GM18502 (cell line): Measurements from ENCODE around the gene C14orf132.

Source experiments
- ATAC-seq: cut with Tn5 transposase; IDR thresholded peaks from one replicate; pipeline ENCODE4 v1.9.1; 2021; ENCODE audit warnings: mild to moderate bottlenecking; ENCODE audit not compliant: unreplicated experiment, poor library complexity

Gene C14orf132

DNA sequence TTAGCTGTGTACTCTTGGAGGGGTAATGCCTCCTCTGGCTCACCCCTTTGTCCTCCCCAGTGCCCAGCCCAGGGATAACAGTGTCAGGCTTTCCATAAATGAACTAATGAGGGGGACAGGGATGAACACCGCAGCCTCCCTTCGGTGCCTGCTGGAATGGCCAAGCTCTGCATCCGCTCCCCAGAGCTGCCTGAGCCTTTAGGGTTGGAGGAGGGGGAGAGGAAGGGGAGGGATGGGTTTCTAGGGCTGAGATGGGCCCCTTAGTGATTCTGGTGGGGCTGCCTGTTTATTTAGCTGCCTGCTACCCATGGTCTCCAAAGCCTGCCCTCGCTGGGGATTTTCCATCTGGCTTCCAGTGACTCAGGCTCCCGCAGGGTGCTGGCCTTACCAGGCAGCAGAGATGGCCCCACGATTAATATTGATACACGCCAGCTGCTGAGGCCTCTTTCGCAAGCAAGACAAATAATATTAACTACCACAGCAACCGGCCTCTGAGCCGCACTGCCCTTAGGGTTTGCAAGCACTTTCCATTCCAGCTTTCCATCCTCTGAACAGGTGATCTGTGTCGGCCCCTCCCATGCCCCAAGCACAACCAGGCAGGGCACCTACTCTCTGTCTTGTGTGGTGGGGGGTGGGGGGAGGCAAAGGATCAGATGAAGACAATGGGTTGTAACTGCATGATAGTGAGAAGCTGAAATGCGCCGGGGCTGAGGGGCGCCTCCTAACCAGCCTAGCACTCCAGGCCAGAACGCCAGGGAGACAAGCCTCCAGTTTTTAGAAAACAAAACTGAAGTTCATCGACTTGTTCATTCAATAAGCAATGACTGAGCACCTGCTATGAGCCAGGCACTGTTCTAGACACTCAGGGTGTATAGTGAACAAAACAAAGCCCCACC lies 56.7 kb downstream of the C14orf132 start:
- ATAC-seq, result no peak

DNA sequence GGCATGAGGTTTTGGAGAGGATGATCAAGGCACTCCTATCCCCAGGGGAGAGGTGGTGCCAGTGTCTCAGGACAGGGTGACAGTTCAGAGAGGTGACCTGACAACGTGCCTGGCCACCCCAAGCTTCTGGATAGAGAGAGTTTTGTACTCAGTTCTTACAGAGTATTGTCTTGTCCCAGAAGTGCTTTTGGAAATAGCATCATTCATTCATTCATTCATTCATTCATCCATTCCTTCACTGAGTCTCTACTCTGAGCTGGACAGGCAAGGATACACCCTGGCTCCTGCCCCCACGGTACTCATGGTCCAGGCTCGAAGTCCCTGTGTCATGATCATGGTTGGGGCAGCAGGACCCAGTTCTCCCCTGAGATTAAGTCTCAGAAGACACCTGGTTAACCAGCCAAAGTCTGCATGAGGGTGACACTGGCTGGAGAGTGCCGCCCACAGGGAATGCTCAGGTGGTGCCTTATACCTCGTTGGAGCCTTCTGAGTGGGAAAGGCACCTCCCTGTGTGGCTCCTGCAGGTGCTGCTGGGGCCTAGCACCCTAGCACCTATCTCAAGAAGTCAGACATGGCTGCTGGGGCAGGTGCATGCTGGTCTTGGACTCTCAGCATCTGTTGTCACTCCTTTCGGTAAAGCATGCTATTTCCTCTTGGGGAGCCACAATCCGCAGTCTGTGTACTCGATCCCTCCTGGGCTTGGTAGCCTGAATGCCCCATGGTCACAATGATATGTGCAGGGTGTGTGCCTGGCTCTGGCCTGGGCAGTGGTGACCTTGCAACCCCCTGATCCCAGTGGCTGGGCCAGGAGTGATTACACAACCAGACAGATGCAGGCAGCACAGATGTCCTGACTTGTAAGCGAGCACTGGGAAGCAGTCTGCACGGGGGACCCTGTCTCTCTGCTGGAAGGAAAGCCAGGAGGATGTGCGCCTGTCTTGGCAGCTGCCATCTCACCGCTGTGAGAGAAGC lies 57.8 kb downstream of the C14orf132 start:
- no peak for ATAC-seq

DNA sequence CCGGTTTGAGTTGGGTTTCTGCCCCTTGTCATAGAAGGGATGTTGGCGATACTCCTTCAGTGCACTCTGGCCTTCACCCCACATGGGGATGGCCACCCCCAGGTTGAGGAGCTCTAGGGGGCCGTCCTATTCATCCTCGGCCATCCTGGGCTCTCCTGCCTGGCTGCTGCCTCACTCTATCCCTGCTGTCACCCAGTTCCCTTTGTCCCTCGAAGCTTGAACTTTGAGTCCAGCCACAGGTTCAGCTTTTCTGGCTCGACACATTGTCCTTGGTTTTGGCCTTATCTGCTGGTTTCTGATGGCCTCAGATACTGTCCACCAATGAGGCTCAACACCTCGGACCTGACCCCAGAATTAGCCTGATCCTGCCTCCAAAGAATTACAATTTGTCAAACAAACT lies 58.6 kb downstream of the C14orf132 start:
- no peak for ATAC-seq

DNA sequence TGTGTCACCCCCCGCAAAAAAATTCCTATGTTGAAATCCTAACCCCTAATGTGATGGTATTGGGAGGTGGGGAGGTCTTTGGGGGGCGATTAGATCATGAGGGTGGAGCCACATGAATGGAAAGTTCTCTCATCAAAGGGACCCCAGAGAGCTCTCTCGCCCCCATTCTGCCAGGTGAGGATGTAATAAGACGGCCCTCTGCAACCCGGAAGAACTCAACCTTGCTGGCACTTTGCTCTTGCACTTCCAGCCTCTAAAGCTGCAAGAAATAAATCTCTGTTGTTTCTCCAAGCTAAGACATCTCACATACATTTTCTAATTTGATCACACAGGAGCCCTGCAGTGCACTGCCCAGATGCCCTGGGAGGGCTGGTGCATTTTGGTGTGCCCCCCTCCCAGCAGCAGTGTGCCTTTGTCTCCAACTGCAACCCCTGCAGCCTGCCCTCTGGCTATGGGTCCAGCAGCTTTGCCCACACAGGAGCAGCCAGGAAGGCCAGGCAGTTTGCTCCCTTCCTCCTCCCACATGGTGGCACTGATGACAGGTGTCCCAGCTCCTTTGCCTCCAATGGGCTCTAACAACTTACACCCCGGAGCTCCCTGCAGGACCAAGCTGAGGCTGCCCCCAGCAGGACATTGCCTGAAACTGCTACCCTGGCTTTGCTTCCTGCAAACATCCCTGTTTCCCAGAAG lies 59.3 kb downstream of the C14orf132 start:
- ATAC-seq, result no peak

DNA sequence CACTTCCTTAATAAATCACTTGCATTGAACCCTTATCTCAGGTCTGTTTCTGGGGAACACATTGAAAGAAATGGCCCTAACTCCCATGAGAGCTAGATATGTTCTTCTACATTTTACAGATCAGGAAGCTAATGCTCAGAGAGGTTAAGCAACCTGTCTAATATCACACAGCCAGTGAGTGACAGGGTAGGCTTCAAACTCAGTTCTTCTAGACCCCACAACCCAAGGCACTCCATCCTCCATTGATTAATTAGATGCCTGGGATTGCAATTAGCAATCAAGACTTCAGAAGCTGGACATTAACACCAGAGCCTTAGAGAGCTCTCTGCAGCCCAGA lies 59.8 kb downstream of the C14orf132 start:
- no peak for ATAC-seq

DNA sequence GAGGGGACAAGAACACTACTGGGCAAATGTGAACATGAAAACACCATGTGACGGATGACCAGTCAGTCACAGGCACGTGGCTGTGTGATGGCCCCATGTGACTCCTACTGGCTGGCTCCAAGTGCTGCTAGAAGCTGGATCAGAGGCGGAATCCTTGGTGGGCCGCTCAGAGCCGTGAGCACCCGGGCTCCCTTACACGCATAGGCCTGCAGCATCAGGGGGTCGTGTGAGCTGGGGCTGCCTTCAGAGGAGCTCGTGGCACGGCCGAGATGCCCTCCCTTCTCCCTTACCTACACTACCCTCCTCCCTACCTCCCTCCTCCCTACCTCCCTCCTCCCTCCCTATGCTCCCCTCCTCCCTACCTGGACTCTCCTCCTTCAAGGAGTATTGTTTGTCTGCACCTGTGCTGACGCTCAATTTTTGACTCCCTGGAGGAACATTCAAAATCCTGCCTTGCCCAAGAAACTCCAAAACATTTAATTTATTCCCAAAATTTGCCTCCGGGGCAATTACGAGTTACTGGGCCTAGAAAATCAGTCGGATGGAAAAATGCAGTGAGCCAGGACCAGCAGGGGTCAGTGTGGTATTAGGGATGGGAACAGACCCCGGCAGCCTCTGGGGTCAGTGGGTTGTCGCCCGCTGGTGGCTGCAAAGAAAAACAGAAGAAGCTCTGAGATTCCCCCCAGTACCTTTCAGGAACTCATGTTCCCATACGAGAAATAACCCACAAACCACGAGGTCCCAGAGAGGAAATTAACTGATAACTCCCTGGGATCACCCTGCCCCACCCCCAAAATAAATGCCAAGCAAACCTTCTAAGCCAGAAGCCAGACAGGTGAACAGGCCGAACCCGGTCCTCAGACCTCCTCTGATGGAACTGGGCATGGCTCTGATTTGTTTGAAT lies 61.3 kb downstream of the C14orf132 start:
- ATAC-seq, result peak; percentile 55

DNA sequence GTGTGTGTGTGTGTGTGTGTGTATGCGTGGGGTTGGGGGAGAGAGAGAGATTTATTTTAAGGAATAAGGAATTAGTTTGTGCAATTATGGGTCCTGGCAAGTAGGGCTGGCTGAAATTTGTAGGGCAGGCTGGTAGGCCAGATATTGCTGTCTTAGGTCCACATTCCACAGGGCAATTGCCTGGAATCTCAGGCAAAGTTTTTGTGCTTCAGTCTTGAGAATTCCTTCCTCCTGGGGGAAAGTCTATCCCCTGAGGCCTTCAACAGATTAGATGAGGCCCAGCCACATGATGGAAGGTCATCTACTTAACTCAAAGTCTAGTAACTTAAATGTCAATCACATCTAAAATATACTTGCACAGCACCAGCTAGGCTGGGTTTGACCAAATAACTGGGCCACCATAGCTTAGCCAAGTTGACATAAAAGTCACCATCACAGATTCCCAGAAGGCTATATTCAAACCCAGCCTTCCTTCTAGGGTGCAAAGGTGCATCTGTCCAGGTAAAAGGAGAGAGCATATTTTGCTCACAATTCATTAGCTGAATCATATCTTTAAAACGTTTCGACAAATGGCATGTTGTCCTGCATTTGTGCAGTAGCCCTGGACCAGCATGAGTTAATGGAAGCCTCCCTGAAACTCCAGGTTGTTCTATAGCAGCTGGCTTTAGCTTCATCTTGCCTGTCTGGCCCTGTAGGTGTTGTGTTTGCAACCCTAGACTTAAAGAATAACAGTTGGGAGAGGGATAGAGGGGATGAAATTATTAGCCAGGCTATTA lies 63.1 kb downstream of the C14orf132 start:
- no peak for ATAC-seq

DNA sequence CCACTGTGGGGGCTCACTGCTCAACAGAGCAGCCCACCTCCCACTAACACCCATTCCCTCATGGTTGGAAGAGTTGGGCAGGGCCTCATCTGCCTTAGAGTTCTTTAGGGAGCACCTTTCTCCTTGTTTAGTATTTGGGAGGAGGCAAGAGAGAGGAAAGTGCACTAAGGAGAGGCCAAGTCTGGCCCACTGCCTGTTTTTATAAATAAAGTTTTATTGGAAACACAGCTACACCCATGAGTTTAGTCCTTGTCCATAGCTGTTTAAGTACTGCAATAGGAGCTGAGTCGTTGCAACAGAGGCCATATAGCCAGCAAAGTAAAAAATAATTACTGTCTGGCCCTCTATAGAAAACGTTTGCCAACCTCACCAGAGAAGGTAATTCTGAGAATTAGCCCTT lies 63.9 kb downstream of the C14orf132 start:
- no peak for ATAC-seq

DNA sequence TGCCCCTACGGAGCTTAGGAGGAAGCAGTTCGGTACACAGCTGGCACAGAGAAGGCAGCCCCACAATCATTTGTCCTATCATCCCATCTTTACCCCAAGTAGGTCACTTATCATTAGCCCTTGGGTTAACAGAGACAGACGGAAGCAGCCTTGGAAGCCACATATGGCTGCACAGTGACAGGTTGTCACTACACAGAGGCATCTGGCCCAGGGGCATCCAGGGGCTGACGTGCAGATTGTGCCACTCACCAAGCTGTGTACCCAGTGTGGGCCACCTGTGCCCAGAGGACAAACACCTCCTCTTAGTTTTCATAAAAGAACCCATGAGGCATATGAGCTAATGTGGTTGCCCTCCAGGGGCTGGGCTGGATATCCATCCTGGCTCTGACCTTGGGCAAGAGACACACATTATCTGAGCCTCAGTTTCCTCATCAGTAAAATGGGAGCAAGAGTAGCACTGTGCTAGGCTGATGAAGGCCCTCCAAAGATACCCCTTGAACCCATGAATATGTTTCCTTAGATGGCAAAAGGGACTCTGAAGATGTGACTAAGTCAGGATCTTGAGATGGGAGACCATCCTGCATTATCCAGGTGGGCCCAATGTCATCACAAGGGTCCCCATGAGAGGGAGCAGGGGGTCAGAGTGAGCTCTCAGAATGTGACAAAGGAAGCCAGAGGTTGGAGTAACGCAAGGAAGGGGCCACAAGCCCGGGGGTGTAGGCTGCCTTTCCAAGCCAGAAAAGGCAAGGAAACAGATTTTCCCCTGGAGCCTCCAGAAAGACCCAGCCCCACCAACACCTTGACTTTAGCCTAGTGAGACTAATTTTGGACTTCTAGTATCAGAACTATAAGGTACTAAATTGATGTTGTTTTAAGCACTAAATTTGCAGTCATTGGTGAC lies 64.6 kb downstream of the C14orf132 start:
- ATAC-seq, result no peak

DNA sequence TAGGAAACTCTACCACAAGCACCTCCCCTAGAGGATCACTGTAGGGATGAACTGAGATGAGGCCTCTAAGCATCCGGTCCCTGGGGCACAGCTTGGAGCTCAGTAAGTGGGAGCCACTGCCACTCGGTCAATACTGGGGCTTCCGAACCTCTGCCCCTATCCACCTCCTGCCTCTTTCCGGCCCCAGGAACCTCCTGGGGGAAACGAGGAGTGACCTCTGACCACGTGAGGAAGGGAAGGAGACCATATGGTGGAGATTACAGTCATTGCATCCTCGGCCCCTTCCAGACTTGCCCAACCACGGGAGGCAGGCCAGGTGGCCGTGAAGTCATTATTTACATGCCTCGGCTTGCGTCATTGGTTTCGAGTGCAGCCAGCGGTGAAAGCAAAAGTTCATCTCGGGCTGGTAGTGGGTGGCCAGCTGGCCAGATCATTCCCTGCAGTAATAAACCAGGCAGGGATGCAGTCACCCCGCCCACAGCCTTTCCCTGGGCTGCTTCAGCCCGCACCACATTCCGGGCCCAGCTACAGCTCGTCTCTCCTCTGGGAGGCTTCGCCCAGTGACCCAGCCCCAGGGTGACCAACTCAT lies 65.4 kb downstream of the C14orf132 start:
- peak; percentile 66 for ATAC-seq

DNA sequence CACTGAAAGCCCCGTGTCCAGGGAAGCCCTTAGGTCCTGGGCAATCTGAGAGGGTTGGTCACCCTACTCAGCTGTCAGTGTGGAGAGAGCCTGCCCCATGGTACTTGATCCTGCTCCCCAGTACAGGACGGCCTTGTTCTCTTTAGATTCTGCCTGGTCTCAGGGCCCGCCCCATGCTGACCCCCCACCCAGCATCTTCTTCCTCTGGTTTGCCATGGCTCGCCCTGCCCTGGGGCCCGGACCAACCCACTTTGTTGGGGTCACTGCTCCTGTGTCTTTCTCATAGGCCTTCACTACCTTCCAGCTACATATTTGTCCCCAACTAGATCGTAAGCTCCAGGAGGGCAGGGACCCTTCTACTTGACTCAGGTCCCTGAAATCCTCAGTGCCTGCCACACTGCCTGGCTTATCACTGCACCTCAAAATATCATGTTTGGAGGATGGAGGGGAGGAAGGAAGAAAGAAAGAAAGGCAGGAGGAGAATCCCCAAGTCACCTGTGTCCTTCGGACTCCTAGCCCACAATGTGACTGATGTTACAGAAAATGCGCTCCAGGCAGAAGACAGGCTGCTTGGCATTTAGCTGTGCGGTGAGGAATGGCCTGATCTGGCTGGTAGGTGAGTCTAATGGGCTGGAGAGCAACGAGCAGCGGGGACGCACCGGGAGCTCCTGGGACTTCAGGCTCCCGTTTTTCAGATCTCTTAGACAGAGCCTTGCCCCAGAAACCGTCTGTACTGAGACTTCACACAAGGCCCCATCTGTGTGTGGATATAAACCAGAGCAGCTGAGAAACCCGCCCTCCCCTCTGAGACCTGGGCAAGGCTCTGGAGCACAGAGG lies 66.1 kb downstream of the C14orf132 start:
- ATAC-seq, result no peak

DNA sequence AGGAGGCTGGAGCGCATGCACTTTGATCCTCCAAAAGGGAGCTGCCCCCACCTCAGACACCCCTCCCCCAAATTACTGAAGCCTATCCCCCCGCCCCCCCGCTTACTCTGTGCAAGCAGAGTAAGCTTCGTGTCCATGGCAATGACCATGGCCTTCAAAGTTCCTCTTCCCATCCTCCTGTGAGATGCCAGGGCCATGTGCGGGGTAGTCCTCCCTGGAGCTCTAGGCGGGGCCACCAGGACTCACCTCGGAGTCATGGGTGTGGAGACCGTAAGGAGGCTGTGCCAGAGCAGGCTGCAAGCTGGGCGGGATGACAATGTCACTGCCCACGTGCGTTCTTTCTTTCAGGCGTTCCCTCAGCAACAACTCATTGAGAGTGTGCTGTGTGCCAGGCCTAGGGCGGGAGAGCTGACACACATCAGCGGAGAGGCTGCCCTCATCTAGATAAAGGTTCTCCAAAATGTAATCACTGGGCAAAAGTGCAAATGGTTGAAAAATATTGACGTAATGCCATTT lies 66.8 kb downstream of the C14orf132 start:
- no peak for ATAC-seq

DNA sequence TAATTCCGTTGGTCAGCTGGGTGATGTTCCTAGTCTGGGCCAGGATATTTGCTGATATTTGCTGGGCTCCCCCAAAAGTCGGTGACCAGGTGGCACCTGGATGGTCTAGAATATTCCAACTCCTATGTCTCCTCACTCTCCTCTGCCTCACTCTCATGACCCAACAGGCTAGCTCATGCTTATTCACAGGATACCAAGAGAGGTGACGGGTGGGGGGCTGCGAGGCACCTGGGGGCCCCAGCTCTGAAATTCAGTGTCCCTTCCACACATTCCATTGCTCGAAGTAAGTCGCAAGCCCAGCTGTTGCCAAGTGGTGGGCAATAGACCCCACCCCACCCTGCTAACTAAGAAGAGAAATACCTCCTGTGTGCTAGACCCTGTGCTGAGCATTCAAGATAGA lies 67.7 kb downstream of the C14orf132 start:
- ATAC-seq, result no peak

DNA sequence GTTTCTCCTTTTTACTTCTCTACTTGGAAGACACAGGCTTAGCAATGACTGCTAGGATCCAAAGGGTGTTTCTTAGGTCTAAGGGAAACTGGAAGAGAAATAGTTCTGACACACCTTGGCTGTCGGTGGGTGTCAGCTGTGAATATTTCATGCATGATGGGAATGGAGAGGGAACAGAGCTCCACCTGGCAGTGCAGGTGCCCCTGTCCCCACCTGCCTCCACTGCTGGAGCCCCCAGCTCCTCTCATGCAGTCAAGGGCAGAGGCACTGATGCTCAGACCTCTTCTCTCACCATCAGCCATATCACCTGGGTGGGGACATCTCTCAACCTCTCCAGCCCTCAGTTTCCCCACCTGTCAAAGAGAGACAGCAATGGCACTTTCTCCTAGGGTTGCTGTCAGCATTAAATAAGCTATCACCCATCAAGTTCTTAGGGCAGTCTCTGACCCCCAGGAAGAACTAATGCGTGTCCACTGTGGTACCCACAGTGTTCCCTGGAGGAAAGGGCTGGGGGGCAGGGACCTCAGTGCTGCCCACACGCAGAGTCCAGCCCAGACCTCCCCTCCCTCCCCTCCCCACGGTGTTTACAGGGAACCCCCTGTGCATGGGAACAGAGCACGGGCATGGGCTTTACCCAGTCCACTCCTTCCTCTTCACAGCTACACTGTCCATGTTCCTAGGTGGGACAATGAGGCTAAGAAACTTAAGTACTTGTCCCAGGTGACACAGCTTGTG lies 69.1 kb downstream of the C14orf132 start:
- ATAC-seq, result no peak

DNA sequence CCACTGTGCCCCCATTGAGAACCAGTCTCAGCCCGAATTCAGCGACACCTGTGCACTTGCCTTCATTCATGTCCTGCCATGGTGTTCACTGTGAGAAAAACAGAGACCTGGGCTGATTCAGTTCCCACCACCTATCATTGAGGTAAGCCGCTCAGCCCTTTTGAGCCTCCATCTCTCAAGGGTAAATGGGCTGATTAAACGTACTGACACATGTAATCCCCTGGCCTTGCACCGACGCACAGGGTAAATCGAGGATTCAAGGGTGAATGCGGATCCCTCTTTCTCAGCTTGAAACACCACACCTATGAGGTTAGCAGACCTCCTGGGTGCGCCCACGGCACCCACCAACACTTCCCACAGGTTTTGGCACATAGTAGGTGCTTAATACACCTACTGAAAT lies 69.7 kb downstream of the C14orf132 start:
- no peak for ATAC-seq
